ENCODE results near the gene TP53RK.

DNA sequence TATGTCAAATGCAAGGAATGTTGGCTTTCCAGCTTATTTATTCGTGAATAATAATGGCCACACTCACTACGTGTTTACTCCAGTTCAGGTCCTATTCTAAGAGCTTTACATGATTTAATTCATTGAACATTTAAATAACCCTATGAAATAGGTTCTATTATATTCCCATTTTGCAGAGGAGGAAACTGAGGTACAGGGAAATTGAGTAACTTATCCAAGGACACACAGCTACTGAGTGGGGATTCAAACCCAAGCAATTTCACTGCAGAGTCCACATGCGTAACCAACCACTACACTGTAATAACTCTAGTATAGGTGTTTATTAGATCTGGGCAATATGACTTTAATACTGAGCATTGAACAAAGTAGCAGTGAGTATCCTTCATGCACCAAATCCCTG is 25.7 kb downstream of the TP53RK start:
- TF ChIP-seq, protein P1, sequence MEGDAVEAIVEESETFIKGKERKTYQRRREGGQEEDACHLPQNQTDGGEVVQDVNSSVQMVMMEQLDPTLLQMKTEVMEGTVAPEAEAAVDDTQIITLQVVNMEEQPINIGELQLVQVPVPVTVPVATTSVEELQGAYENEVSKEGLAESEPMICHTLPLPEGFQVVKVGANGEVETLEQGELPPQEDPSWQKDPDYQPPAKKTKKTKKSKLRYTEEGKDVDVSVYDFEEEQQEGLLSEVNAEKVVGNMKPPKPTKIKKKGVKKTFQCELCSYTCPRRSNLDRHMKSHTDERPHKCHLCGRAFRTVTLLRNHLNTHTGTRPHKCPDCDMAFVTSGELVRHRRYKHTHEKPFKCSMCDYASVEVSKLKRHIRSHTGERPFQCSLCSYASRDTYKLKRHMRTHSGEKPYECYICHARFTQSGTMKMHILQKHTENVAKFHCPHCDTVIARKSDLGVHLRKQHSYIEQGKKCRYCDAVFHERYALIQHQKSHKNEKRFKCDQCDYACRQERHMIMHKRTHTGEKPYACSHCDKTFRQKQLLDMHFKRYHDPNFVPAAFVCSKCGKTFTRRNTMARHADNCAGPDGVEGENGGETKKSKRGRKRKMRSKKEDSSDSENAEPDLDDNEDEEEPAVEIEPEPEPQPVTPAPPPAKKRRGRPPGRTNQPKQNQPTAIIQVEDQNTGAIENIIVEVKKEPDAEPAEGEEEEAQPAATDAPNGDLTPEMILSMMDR (IDR thresholded peaks at IDR 0.05; ENCODE audit: low read depth, low read length) = no peak
- TF ChIP-seq, protein P2, sequence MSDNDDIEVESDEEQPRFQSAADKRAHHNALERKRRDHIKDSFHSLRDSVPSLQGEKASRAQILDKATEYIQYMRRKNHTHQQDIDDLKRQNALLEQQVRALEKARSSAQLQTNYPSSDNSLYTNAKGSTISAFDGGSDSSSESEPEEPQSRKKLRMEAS (IDR thresholded peaks at IDR 0.05; ENCODE audit: low read depth, low read length) = no peak
- no peak for TF ChIP-seq POLR2A (IDR thresholded peaks at IDR 0.05; ENCODE audit: extremely low read depth, insufficient read length)
